ENCODE measurements around the gene ADPRM.

GRCh38 chr17:10739386-10739785 lies 42.0 kb downstream of the ADPRM start:
- TF ChIP-seq CTCF (IDR thresholded peaks at IDR 0.05 in 2 of 3, conservative IDR thresholded peaks at IDR 0.05 in 1 of 3; ENCODE audit: borderline replicate concordance in 1 of 3, insufficient read depth in 1 of 3, low read depth in 2 of 3, low read length in 2 of 3) (no peak), ZNF274 (IDR thresholded peaks at IDR 0.05; ENCODE audit: low read depth, low read length) (no peak), EZH2phosphoT487 (IDR thresholded peaks at IDR 0.05; ENCODE audit: borderline replicate concordance) (no peak), POLR2A (IDR thresholded peaks at IDR 0.05; ENCODE audit: borderline replicate concordance, extremely low read depth, insufficient read depth, insufficient read length) (no peak)
